Activated CD8-positive, alpha-beta T cell treated with anti-CD3 and anti-CD28 coated beads for 36 hours (primary cell): ENCODE data around the gene TCF4. TPM values are rescaled to one million over a fixed set of nuclear protein-coding genes. Genes with fewer than 3 reads are reported as not detected.

Source experiments
- ATAC-seq: fragments of 200-7000 bp; cut with Tn5 transposase; one replicate; pipeline ENCODE4 v1.10.0; 2021; ENCODE audit warnings: mild to moderate bottlenecking, moderate library complexity
- CTCF ChIA-PET: fragments of 350-600 bp; sonication (Branson Sonifier 250); formaldehyde crosslinking; loops from one replicate; lab custom pipeline; 2021; ENCODE audit warnings: antibody characterized with exemption; lab: Charles Lee
- POLR2A ChIA-PET: fragments of 350-600 bp; sonication (Branson Sonifier 250); formaldehyde crosslinking; loops from one replicate; lab custom pipeline; 2021; ENCODE audit warnings: antibody characterized with exemption; lab: Charles Lee
- DNase-seq: peaks from one replicate; pipeline ENCODE4 v3.0.0-alpha.2; 2020
- H3K27ac Mint-ChIP-seq: one replicate; pipeline ENCODE4 v1.8.0; 2021; ENCODE audit warnings: mild to moderate bottlenecking, mixed read lengths
- H3K27me3 Mint-ChIP-seq: one replicate; pipeline ENCODE4 v1.8.0; 2021; ENCODE audit warnings: mixed read lengths
- H3K36me3 Mint-ChIP-seq: one replicate; pipeline ENCODE4 v1.8.0; 2021; ENCODE audit warnings: low read depth, mixed read lengths
- H3K4me1 Mint-ChIP-seq: one replicate; pipeline ENCODE4 v1.8.0; 2021; ENCODE audit warnings: low read depth, mixed read lengths
- H3K4me3 Mint-ChIP-seq: one replicate; pipeline ENCODE4 v1.8.0; 2021; ENCODE audit warnings: mild to moderate bottlenecking, moderate library complexity, mixed read lengths
- H3K9me3 Mint-ChIP-seq: one replicate; pipeline ENCODE4 v1.8.0; 2021; ENCODE audit warnings: mixed read lengths
- intact Hi-C: fragments of 100-400 bp; cut with micrococcal nuclease; formaldehyde crosslinking; loops from one replicate; pipeline ENCODE4 v1.10.0; 2022
- total RNA-seq, 2 experiments: library from RNA; stranded (reverse); gene quantifications; one replicate each; pipeline ENCODE4 v1.2.3, GENCODE V29; 2021
- TF ChIP-seq, protein P1 (sequence below): fragments of 200-600 bp; IDR thresholded peaks from one replicate; pipeline ENCODE4 v1.8.0; 2022; ENCODE audit warnings: antibody characterized with exemption, mild to moderate bottlenecking

Gene TCF4
- total RNA-seq, 2 experiments from 2014 or later = 1.2 to 1.4 TPM

- DNase-seq = no peak
- Mint-ChIP-seq H3K27me3 (peaks cover 2% of the 10 kb centered on the region), H3K4me1 (no peaks in the 10 kb centered on the region), H3K36me3 (no peaks in the 10 kb centered on the region), H3K4me3 (no peak overlapping the region), H3K27ac (no peak overlapping the region), H3K9me3 (no peaks in the 10 kb centered on the region)
- CTCF ChIA-PET = no interaction called here
- no peak for ATAC-seq
- intact Hi-C loops = no loop called here
- TF ChIP-seq, protein P1, sequence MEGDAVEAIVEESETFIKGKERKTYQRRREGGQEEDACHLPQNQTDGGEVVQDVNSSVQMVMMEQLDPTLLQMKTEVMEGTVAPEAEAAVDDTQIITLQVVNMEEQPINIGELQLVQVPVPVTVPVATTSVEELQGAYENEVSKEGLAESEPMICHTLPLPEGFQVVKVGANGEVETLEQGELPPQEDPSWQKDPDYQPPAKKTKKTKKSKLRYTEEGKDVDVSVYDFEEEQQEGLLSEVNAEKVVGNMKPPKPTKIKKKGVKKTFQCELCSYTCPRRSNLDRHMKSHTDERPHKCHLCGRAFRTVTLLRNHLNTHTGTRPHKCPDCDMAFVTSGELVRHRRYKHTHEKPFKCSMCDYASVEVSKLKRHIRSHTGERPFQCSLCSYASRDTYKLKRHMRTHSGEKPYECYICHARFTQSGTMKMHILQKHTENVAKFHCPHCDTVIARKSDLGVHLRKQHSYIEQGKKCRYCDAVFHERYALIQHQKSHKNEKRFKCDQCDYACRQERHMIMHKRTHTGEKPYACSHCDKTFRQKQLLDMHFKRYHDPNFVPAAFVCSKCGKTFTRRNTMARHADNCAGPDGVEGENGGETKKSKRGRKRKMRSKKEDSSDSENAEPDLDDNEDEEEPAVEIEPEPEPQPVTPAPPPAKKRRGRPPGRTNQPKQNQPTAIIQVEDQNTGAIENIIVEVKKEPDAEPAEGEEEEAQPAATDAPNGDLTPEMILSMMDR = no peak
- POLR2A ChIA-PET = no interaction called here
Observed at GRCh38 chr18:55517055-55517454, 70.9 kb downstream of the TCF4 start.

- H3K27me3 Mint-ChIP-seq = peaks cover 2% of the 10 kb centered on the region
- ChIA-PET POLR2A (no interaction called here), CTCF (no interaction called here)
- TF ChIP-seq, protein P1 = no peak
- intact Hi-C loops = no loop called here
- H3K9me3 Mint-ChIP-seq = no peaks in the 10 kb centered on the region
- H3K4me1 Mint-ChIP-seq = no peaks in the 10 kb centered on the region
- no peak overlapping the region for H3K27ac Mint-ChIP-seq
- no peak for DNase-seq
- H3K36me3 Mint-ChIP-seq = no peaks in the 10 kb centered on the region
- no peak overlapping the region for H3K4me3 Mint-ChIP-seq
- no peak for ATAC-seq
Observed at GRCh38 chr18:55515941-55516710, 71.9 kb downstream of the TCF4 start.

DNA sequence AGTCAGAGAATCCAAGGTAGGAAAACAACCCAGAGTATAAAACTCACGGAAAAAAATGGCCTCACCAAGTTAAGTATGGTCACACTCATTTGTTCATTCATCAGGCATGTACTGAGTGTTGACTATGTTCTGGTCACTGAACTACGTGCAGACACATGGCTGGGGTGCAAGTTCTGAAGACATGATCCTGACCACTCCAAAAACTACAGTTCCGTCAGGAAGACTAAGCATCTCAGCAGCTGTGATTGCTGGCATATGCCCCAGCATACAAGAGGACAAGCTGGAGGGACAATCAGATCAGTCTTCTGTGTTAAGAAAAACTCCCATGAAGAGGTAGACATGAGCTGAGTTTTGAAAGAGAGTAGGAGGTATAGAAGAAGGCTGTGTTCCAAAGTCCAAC is 72.8 kb downstream of the TCF4 start:
- no peak for ATAC-seq
- intact Hi-C loops = no loop called here
- TF ChIP-seq, protein P1 = no peak
- H3K4me3 Mint-ChIP-seq = no peak overlapping the region
- ChIA-PET POLR2A (no interaction called here), CTCF (no interaction called here)
- peaks cover 1% of the 10 kb centered on the region for H3K4me1 Mint-ChIP-seq
- no peak for DNase-seq
- H3K36me3 Mint-ChIP-seq = no peaks in the 10 kb centered on the region
- H3K9me3 Mint-ChIP-seq = no peaks in the 10 kb centered on the region
- peaks cover 2% of the 10 kb centered on the region for H3K27me3 Mint-ChIP-seq
- H3K27ac Mint-ChIP-seq = no peak overlapping the region

DNA sequence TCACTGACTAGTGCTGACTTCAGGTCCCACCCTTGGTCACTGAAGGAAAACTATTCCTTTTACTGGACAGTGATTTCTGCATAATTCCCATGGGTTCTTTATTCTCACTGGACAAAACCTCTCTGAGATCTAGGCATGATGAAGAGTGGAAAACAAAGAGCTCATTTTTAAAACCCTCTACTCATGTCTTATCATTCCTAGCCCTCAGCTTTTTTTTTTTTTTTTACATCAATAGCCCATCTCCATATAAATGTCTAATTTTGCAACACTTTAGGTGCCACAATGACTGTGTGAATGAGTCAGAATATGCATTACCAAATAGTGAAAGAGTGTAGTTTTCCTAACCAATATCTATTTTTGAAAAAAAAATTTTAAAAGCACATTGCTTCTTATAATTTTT is 74.8 kb downstream of the TCF4 start:
- H3K4me3 Mint-ChIP-seq = no peak overlapping the region
- intact Hi-C loops = no loop called here
- TF ChIP-seq, protein P1 = no peak
- H3K4me1 Mint-ChIP-seq = peaks cover 8% of the 10 kb centered on the region
- ChIA-PET POLR2A (interaction anchor here (0.6 kb wide), 1 partner anchor 117 kb away, joined by 3 read pairs; no protein-coding TSS in a partner anchor), CTCF (interaction anchor here (0.6 to 1.3 kb wide), 2 partner anchors 8 to 16 kb away, joined by 3 to 6 read pairs; no protein-coding TSS in a partner anchor)
- DNase-seq = no peak
- no peak overlapping the region for H3K27ac Mint-ChIP-seq
- H3K27me3 Mint-ChIP-seq = no peaks in the 10 kb centered on the region
- H3K9me3 Mint-ChIP-seq = no peaks in the 10 kb centered on the region
- ATAC-seq = no peak
- no peaks in the 10 kb centered on the region for H3K36me3 Mint-ChIP-seq

DNA sequence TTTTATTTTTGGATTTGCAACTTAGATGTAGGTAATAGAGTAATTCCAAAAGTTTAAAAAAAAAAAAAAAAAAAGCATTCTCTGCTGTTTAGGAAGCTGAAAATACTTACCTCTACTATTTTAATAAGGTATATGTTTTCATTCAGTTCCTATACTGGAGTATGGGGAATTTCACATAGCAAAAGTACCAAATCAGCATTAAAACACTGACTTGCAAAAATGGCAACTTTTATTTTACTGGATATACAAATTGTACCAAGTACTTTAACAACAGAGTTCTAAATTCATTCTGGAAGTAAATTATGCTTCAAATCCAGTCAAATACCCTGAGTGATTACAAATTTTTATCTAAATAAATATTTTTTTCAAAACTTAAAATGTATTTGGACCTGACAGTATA is 76.7 kb downstream of the TCF4 start:
- H3K27ac Mint-ChIP-seq = no peak overlapping the region
- no peak overlapping the region for H3K4me3 Mint-ChIP-seq
- TF ChIP-seq, protein P1 = no peak
- intact Hi-C loops = no loop called here
- DNase-seq = no peak
- no peaks in the 10 kb centered on the region for H3K9me3 Mint-ChIP-seq
- H3K36me3 Mint-ChIP-seq = no peaks in the 10 kb centered on the region
- ChIA-PET CTCF (no interaction called here), POLR2A (no interaction called here)
- H3K4me1 Mint-ChIP-seq = peaks cover 8% of the 10 kb centered on the region
- ATAC-seq = no peak
- H3K27me3 Mint-ChIP-seq = no peaks in the 10 kb centered on the region
